KBM-7 (cell line): ENCODE results near the gene CHRM4.

ENCODE experiments used
- DNase-seq: peaks from one replicate; pipeline ENCODE4 v3.0.0-alpha.2; 2015
- in situ Hi-C: fragments of 300-500 bp; cut with MboI; formaldehyde crosslinking; loops from 2 replicates; pipeline ENCODE4 v1.14.3; 2020; ENCODE audit warnings: low sequenced_read_pairs, low pct_unique_long_range_greater_than_20kb, mixed read lengths

CHRM4 gene

GRCh38 chr11:46361283-46362155 lies 30.1 kb downstream of the CHRM4 start:
- peak; percentile 91 for DNase-seq
- in situ Hi-C loops: loop anchor here (25.0 kb wide), 1 partner anchor 801 kb away; no protein-coding TSS in a partner anchor

GRCh38 chr11:46360878-46361277 lies 30.7 kb downstream of the CHRM4 start:
- DNase-seq: no peak

GRCh38 chr11:46359953-46360352 lies 31.6 kb downstream of the CHRM4 start:
- in situ Hi-C loops: loop anchor here (25.0 kb wide), 1 partner anchor 802 kb away; no protein-coding TSS in a partner anchor
- no peak for DNase-seq

More at GRCh38 chr11:46360878-46361277, 30.7 kb downstream of the CHRM4 start:
- in situ Hi-C loops: loop anchor here (25.0 kb wide), 1 partner anchor 801 kb away; no protein-coding TSS in a partner anchor

- in situ Hi-C loops: loop anchor here (25.0 kb wide), 1 partner anchor 805 kb away; no protein-coding TSS in a partner anchor
- DNase-seq: peak; percentile 35
Measured at GRCh38 chr11:46357483-46357936, 34.1 kb downstream of the CHRM4 start.

- in situ Hi-C loops: loop anchor here (25.0 kb wide), 1 partner anchor 805 kb away; no protein-coding TSS in a partner anchor
- peak; percentile 41 for DNase-seq
Measured at GRCh38 chr11:46356924-46357482, 34.6 kb downstream of the CHRM4 start.

GRCh38 chr11:46353698-46354097 lies 37.9 kb downstream of the CHRM4 start:
- DNase-seq: no peak
- in situ Hi-C loops: loop anchor here (25.0 kb wide), 1 partner anchor 809 kb away; no protein-coding TSS in a partner anchor

GRCh38 chr11:46352063-46352841 lies 39.3 kb downstream of the CHRM4 start:
- in situ Hi-C loops: loop anchor here (25.0 kb wide), 1 partner anchor 810 kb away; no protein-coding TSS in a partner anchor
- DNase-seq: peak; percentile 86

GRCh38 chr11:46351606-46352005 lies 40.0 kb downstream of the CHRM4 start:
- DNase-seq: no peak
- in situ Hi-C loops: loop anchor here (25.0 kb wide), 1 partner anchor 811 kb away; no protein-coding TSS in a partner anchor

- no peak for DNase-seq
- in situ Hi-C loops: loop anchor here (25.0 kb wide), 1 partner anchor 811 kb away; no protein-coding TSS in a partner anchor
Measured at GRCh38 chr11:46351148-46351547, 40.4 kb downstream of the CHRM4 start.

GRCh38 chr11:46350695-46351094 lies 40.9 kb downstream of the CHRM4 start:
- no peak for DNase-seq
- in situ Hi-C loops: loop anchor here (25.0 kb wide), 1 partner anchor 812 kb away; no protein-coding TSS in a partner anchor

GRCh38 chr11:46348566-46349401 lies 42.8 kb downstream of the CHRM4 start:
- in situ Hi-C loops: no loop called here
- DNase-seq: peak; percentile 32

GRCh38 chr11:46347637-46348311 lies 43.8 kb downstream of the CHRM4 start:
- no peak for DNase-seq
- in situ Hi-C loops: no loop called here

GRCh38 chr11:46346886-46347636 lies 44.5 kb downstream of the CHRM4 start, which contains the start of gene DGKZ:
Gene DGKZ (plus strand): TSS chr11:46347463. CDS start chr11:46347660, 197 bp downstream.
- peak; percentile 88 for DNase-seq
- in situ Hi-C loops: no loop called here

GRCh38 chr11:46345881-46346484 lies 45.6 kb downstream of the CHRM4 start:
- in situ Hi-C loops: no loop called here
- DNase-seq: peak; percentile 35

- in situ Hi-C loops: no loop called here
- peak; percentile 93 for DNase-seq
Measured at GRCh38 chr11:46345131-46345597, 46.4 kb downstream of the CHRM4 start.

- in situ Hi-C loops: no loop called here
- DNase-seq: no peak
Measured at GRCh38 chr11:46343520-46343919, 48.1 kb downstream of the CHRM4 start.
